Esophagus muscularis mucosa (tissue), 4 donors: ENCODE data around the gene GTPBP6. TPM values are rescaled to one million over a fixed set of nuclear protein-coding genes. Genes with fewer than 3 reads are reported as not detected.
"Not testable (repeated sequence)": the region's sequence is repeated elsewhere in the genome, so short reads cannot be mapped to it uniquely, and the experiment has no call there.

ENCODE experiments used
- DNase-seq: peaks from one replicate; pipeline ENCODE4 v3.0.0-alpha.2; 2017; ENCODE audit errors: extremely low spot score
- H3K27ac ChIP-seq, 4 donors: fragments of 200-600 bp; sonication (generic); replicated peaks in 1 of 4; 1 replicate in 3 of 4; 2 replicates in 1 of 4; pipeline ENCODE4 v1.5.1; 2016 to 2019; ENCODE audit warnings: mild to moderate bottlenecking in 1 of 4
- H3K27me3 ChIP-seq, 4 donors: fragments of 200-600 bp; sonication (generic); one replicate each; pipeline versions ENCODE4 v1.5.1 to v1.6.0; 2016 to 2019
- H3K36me3 ChIP-seq, 4 donors: fragments of 200-600 bp; sonication (generic); one replicate each; pipeline ENCODE4 v1.5.1; 2016 to 2019
- H3K4me1 ChIP-seq, 4 donors: fragments of 200-600 bp; sonication (generic); one replicate each; pipeline ENCODE4 v1.5.1; 2016 to 2019
- H3K4me3 ChIP-seq, 4 donors: fragments of 200-600 bp; sonication (generic); 1 replicate in 2 of 4; 2 replicates in 2 of 4; pipeline ENCODE4 v1.5.1; 2016 to 2019; ENCODE audit warnings: mild to moderate bottlenecking in 4 of 4, moderate library complexity in 1 of 4
- H3K9me3 ChIP-seq, 4 donors: fragments of 200-600 bp; sonication (generic); 1 replicate in 3 of 4; 2 replicates in 1 of 4; pipeline ENCODE4 v1.5.1; 2016 to 2019
- CTCF ChIP-seq, 3 experiments: fragments of 200-600 bp in 2 of 3; fragments of 450-650 bp in 1 of 3; sonication (generic) in 2 of 3; IDR thresholded peaks; one replicate each; pipeline ENCODE4 v1.5.1; 2017 to 2019; ENCODE audit warnings: antibody characterized with exemption in 3 of 3, mild to moderate bottlenecking in 2 of 3, moderate library complexity in 1 of 3
- EP300 ChIP-seq: sonication (generic); formaldehyde crosslinking; IDR thresholded peaks from one replicate; pipeline ENCODE4 v1.6.1; 2017; ENCODE audit warnings: antibody characterized with exemption
- POLR2A ChIP-seq: fragments of 450-650 bp; IDR thresholded peaks from one replicate; pipeline ENCODE4 v1.6.1; 2017; ENCODE audit warnings: antibody characterized with exemption, moderate library complexity, mild to moderate bottlenecking, low read depth
- POLR2AphosphoS5 ChIP-seq, 2 donors: sonication (generic); formaldehyde crosslinking; IDR thresholded peaks; one replicate each; pipeline ENCODE4 v1.6.1; 2017; ENCODE audit warnings: antibody characterized with exemption in 2 of 2
- WGBS: methylation state at CpG from one replicate; pipeline ENCODE4 v1.1.5; 2018; 5-methylcytosine and 5-hydroxymethylcytosine counted together
- intact Hi-C: fragments of 100-400 bp; cut with DNase I; formaldehyde crosslinking; loops from one replicate; pipeline ENCODE4 v1.15.1; 2023
- total RNA-seq, 4 donors: library from RNA; depleted of rRNA; stranded (reverse); fragments of >200 nt; gene quantifications; one replicate each; pipeline versions ENCODE4 v1.1.0 to v1.2.1, GENCODE V29; 2016

GTPBP6 gene
- total RNA-seq, 4 donors from 2014 or later, result 31.6 to 61.4 (median 55.5) TPM

- 95% methylated on average over 8 of the region's 21 CpGs for WGBS
- no peak for DNase-seq
- Histone ChIP-seq H3K36me3 (no peaks in the 10 kb centered on the region), H3K4me3 (no peak overlapping the region), H3K9me3 (no peaks in the 10 kb centered on the region), H3K27me3 (no peaks in the 10 kb centered on the region), H3K27ac (no peak overlapping the region), H3K4me1 (peaks cover 6 to 8% (median 8%) of the 10 kb centered on the region in 4 donors)
- no peak for TF ChIP-seq POLR2AphosphoS5 (IDR thresholded peaks at IDR 0.05)
- no peak for TF ChIP-seq CTCF (IDR thresholded peaks at IDR 0.05)
- no peak for TF ChIP-seq EP300
- no peak for TF ChIP-seq POLR2A
- intact Hi-C loops, result no loop called here
Observed at GRCh38 chrX:270848-271367, 47.7 kb downstream of the GTPBP6 start.

DNA sequence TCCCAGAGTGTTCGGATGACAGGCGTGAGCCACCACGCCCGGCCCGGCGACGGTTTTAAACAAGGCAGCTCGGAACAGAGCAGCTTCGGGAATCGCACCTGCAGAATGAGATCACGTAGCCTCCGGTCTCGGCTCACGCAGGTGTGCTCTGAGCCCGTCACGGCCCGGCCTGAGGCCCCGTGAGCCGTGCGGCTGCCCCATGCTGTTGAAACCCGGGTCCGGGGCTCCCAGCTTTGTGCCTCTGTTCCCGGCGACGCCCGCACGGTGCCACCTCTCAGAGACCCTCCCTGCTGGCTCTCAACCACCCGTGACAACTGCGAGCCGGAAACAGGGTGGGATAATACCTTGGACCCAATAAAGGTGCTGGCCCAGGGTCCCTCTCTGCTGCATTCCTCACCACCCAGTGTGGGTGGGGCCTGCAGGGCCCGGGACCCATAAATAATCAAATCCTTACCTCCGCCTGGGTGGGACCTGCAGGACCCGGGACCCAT is 50.8 kb downstream of the GTPBP6 start:
- no peaks in the 10 kb centered on the region for H3K4me1 ChIP-seq
- DNase-seq, result no peak
- no peaks in the 10 kb centered on the region for H3K9me3 ChIP-seq
- intact Hi-C loops, result no loop called here
- WGBS, result 75% methylated on average over 4 of the region's 33 CpGs
- no peak overlapping the region for H3K4me3 ChIP-seq
- no peak overlapping the region for H3K27ac ChIP-seq
- H3K27me3 ChIP-seq, result no peaks in the 10 kb centered on the region
- TF ChIP-seq POLR2A (no peak), POLR2AphosphoS5 (IDR thresholded peaks at IDR 0.05) (no peak), CTCF (IDR thresholded peaks at IDR 0.05) (no peak)
- no peaks in the 10 kb centered on the region for H3K36me3 ChIP-seq

GRCh38 chrX:265502-265901 is 53.1 kb downstream of the GTPBP6 start:
- H3K4me1 ChIP-seq, result peaks cover 0 to 4% (median 0%) of the 10 kb centered on the region in 4 donors
- no peak for DNase-seq

DNA sequence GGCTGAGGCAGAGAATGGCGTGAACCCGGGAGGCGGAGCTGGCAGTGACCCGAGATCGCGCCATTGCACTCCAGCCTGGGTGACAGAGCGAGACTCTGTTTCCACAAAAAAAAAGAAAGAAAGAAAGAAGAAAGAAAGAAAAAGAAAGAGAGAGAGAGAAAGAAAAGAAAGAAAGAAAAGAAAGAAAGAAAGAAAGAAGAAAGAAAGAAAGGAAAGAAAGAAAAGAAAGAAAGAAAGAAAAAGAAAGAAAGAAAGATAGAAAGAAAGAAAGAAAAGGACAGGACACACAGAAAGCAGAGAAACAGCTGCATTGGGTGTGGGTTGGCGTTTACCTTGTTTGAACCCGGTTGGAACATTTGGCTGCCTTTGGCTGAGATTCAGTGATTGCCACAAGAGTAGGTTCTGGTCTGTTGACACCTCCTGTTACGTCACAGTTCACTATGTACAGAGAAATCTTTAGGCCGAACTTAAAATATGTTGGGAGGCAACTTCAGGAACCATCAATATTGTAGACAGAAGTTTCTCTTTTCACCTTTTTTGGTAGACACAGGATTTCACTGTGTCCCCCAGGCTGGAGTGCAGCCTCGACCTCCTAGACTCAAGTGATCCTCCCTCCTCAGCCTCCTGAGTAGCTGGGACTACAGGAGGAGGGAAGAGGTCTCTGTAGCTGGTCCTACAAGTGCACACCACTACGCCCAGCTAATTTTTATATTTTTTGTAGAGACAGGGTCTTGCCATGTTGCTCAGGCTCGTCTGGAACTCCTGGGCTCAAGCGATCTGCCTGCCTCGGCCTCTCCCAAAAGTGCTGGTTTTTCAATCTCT is 53.8 kb downstream of the GTPBP6 start:
- TF ChIP-seq CTCF (IDR thresholded peaks at IDR 0.05) (no peak), EP300 (no peak), POLR2A (no peak), POLR2AphosphoS5 (IDR thresholded peaks at IDR 0.05) (no peak)
- intact Hi-C loops, result no loop called here
- no peak for DNase-seq
- Histone ChIP-seq H3K36me3 (no peaks in the 10 kb centered on the region), H3K4me3 (no peak overlapping the region), H3K9me3 (no peaks in the 10 kb centered on the region), H3K4me1 (peaks cover 0 to 4% (median 0%) of the 10 kb centered on the region in 4 donors), H3K27ac (no peak overlapping the region), H3K27me3 (no peaks in the 10 kb centered on the region)
- WGBS, result 83% methylated on average over 16 of the region's 16 CpGs

More at GRCh38 chrX:265502-265901, 53.1 kb downstream of the GTPBP6 start:
- no peak for TF ChIP-seq EP300
- TF ChIP-seq CTCF (IDR thresholded peaks at IDR 0.05), result no peak
- TF ChIP-seq POLR2A, result no peak
- TF ChIP-seq POLR2AphosphoS5 (IDR thresholded peaks at IDR 0.05), result no peak
- Histone ChIP-seq H3K4me3 (no peak overlapping the region), H3K27ac (no peak overlapping the region), H3K27me3 (no peaks in the 10 kb centered on the region), H3K9me3 (no peaks in the 10 kb centered on the region), H3K36me3 (no peaks in the 10 kb centered on the region)
- intact Hi-C loops, result no loop called here
- 94% methylated on average over 8 of the region's 8 CpGs for whole genome bisulfite sequencing

GRCh38 chrX:264006-264405 is 54.6 kb downstream of the GTPBP6 start:
- H3K9me3 ChIP-seq, H3K36me3 ChIP-seq, H3K27ac ChIP-seq, H3K4me1 ChIP-seq, H3K27me3 ChIP-seq, DNase-seq, intact Hi-C loops, H3K4me3 ChIP-seq: not testable (repeated sequence)
- 91% methylated on average over 16 of the region's 16 CpGs for WGBS
